SU-DHL-6 (cell line): ENCODE results near the gene LRATD1.

Experiments
- H2AFZ ChIP-seq: fragments of 200-600 bp; sonication (generic); 2 replicates; pipeline ENCODE4 v1.6.1; 2014; ENCODE audit warnings: low read depth, mild to moderate bottlenecking, moderate library complexity, mixed read lengths, antibody characterized with exemption, low read length; ENCODE audit not compliant: severe bottlenecking
- H3F3A ChIP-seq: fragments of 200-600 bp; shearing (Covaris generic); 2 replicates; pipeline ENCODE4 v1.6.0; 2016; ENCODE audit warnings: antibody characterized with exemption, mild to moderate bottlenecking; ENCODE audit not compliant: insufficient read depth
- H3K27ac ChIP-seq: fragments of 200-600 bp; sonication (generic); 2 replicates; pipeline ENCODE4 v1.5.1; 2016; ENCODE audit warnings: low read depth, mild to moderate bottlenecking, low read length, moderate library complexity, mixed read lengths
- H3K27me3 ChIP-seq: fragments of 200-600 bp; sonication (generic), shearing (Covaris generic); 2 replicates; pipeline ENCODE4 v1.6.0; 2014; ENCODE audit warnings: mild to moderate bottlenecking, low read length
- H3K36me3 ChIP-seq: fragments of 200-600 bp; sonication (generic); 2 replicates; pipeline ENCODE4 v1.6.1; 2014; ENCODE audit warnings: mild to moderate bottlenecking, low read length, mixed read lengths
- H3K4me2 ChIP-seq: fragments of 300-600, 200-600 bp; shearing (Covaris generic), sonication (generic); 2 replicates; pipeline ENCODE4 v1.6.0; 2014; ENCODE audit warnings: low read length, low read depth, mild to moderate bottlenecking; ENCODE audit not compliant: poor library complexity, severe bottlenecking
- H3K4me3 ChIP-seq: fragments of 200-600 bp; sonication (generic); 2 replicates; pipeline ENCODE4 v1.5.1; 2014; ENCODE audit warnings: antibody characterized with exemption, low read length, mild to moderate bottlenecking, mixed read lengths; ENCODE audit not compliant: insufficient read depth, poor library complexity, severe bottlenecking
- H3K79me2 ChIP-seq: fragments of 200-600 bp; sonication (generic); 2 replicates; pipeline ENCODE4 v1.6.1; 2014; ENCODE audit warnings: mild to moderate bottlenecking, low read length, moderate library complexity; ENCODE audit not compliant: insufficient read depth
- H3K9ac ChIP-seq: fragments of 200-600 bp; sonication (generic); 2 replicates; pipeline ENCODE4 v1.7.0; 2014; ENCODE audit warnings: mild to moderate bottlenecking, low read length
- H3K9me2 ChIP-seq: fragments of 200-600 bp; sonication (generic); replicated peaks from 2 replicates; pipeline ENCODE4 v1.6.1; 2014; ENCODE audit warnings: low read length; ENCODE audit not compliant: insufficient read depth
- H3K9me3 ChIP-seq: fragments of 200-600 bp; sonication (generic); 2 replicates; pipeline ENCODE4 v1.6.1; 2014; ENCODE audit warnings: low read length, mixed read lengths; ENCODE audit not compliant: insufficient read depth
- H4K20me1 ChIP-seq: fragments of 200-600 bp; sonication (generic); 2 replicates; pipeline ENCODE4 v1.6.1; 2014; ENCODE audit warnings: low read depth, mild to moderate bottlenecking, antibody characterized with exemption, low read length, moderate library complexity, mixed read lengths
- EZH2phosphoT487 ChIP-seq: fragments of 200-600 bp; sonication (generic), shearing (Covaris generic); conservative IDR thresholded peaks from 2 replicates; pipeline ENCODE4 v1.6.1; 2018; ENCODE audit warnings: mild to moderate bottlenecking, antibody characterized with exemption, low read length, moderate library complexity, mixed read lengths
- TF ChIP-seq, protein P1 (sequence below): fragments of 200-600 bp; sonication (generic); IDR thresholded peaks from one replicate; pipeline ENCODE4 v1.5.1; 2017; ENCODE audit warnings: antibody characterized with exemption, mild to moderate bottlenecking, low read length, moderate library complexity; ENCODE audit not compliant: insufficient read depth, poor library complexity, severe bottlenecking

Gene LRATD1

GRCh38 chr2:14635391-14635871 lies 2.9 kb downstream of the LRATD1 start:
- Histone ChIP-seq H3K4me3 (no peak overlapping the region), H3K27ac (no peak overlapping the region), H2AFZ (no peak overlapping the region)

DNA sequence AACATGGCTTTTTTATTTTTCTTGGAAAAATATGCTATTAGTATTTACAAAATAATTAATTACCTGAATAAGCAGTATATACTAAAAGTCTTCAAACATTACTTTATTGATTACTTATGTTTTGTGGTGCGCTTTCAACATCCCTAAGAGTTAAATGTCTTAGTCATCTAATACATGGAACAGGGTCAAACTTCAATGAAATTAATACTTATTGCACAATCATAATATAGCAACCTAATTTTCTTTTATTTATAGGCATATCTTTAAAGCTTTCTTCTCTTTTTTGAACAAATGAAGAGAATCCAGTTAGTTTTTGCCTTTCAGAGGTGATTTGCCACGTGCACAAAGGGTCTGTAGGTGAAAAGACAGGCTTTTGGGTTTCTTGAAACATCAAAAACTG lies 6.0 kb downstream of the LRATD1 start:
- Histone ChIP-seq H4K20me1 (no peaks in the 10 kb centered on the region), H3F3A (no peaks in the 10 kb centered on the region), H3K36me3 (no peaks in the 10 kb centered on the region), H2AFZ (no peak overlapping the region), H3K79me2 (no peaks in the 10 kb centered on the region), H3K4me3 (no peak overlapping the region), H3K9ac (no peak overlapping the region), H3K9me2 (no peaks in the 10 kb centered on the region), H3K4me2 (no peak overlapping the region), H3K9me3 (no peaks in the 10 kb centered on the region), H3K27me3 (no peaks in the 10 kb centered on the region), H3K27ac (no peak overlapping the region)
- TF ChIP-seq EZH2phosphoT487, result no peak
- TF ChIP-seq, protein P1, sequence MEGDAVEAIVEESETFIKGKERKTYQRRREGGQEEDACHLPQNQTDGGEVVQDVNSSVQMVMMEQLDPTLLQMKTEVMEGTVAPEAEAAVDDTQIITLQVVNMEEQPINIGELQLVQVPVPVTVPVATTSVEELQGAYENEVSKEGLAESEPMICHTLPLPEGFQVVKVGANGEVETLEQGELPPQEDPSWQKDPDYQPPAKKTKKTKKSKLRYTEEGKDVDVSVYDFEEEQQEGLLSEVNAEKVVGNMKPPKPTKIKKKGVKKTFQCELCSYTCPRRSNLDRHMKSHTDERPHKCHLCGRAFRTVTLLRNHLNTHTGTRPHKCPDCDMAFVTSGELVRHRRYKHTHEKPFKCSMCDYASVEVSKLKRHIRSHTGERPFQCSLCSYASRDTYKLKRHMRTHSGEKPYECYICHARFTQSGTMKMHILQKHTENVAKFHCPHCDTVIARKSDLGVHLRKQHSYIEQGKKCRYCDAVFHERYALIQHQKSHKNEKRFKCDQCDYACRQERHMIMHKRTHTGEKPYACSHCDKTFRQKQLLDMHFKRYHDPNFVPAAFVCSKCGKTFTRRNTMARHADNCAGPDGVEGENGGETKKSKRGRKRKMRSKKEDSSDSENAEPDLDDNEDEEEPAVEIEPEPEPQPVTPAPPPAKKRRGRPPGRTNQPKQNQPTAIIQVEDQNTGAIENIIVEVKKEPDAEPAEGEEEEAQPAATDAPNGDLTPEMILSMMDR, result no peak

More at GRCh38 chr2:14635391-14635871, 2.9 kb downstream of the LRATD1 start:
- no peaks in the 10 kb centered on the region for H4K20me1 ChIP-seq
- no peaks in the 10 kb centered on the region for H3K79me2 ChIP-seq
- no peaks in the 10 kb centered on the region for H3K27me3 ChIP-seq
- TF ChIP-seq, protein P1, result no peak
- no peak for TF ChIP-seq EZH2phosphoT487
- no peak overlapping the region for H3K9ac ChIP-seq
- H3K9me3 ChIP-seq, result no peaks in the 10 kb centered on the region
- H3K36me3 ChIP-seq, result no peaks in the 10 kb centered on the region
- no peaks in the 10 kb centered on the region for H3F3A ChIP-seq
- no peak overlapping the region for H3K4me2 ChIP-seq
- no peaks in the 10 kb centered on the region for H3K9me2 ChIP-seq

GRCh38 chr2:14641116-14641515 lies 8.6 kb downstream of the LRATD1 start:
- no peak overlapping the region for H2AFZ ChIP-seq
- H3K9me2 ChIP-seq, result no peaks in the 10 kb centered on the region
- no peaks in the 10 kb centered on the region for H3K9me3 ChIP-seq
- no peak overlapping the region for H3K4me2 ChIP-seq
- H3K27ac ChIP-seq, result no peak overlapping the region
- H3K9ac ChIP-seq, result no peak overlapping the region
- H4K20me1 ChIP-seq, result no peaks in the 10 kb centered on the region
- no peak for TF ChIP-seq EZH2phosphoT487
- TF ChIP-seq, protein P1, result no peak
- H3K36me3 ChIP-seq, result no peaks in the 10 kb centered on the region
- no peaks in the 10 kb centered on the region for H3K79me2 ChIP-seq
- no peaks in the 10 kb centered on the region for H3F3A ChIP-seq
- H3K27me3 ChIP-seq, result no peaks in the 10 kb centered on the region
- H3K4me3 ChIP-seq, result no peak overlapping the region
